ENCODE results near the gene ATAD1. TPM values are rescaled to one million over a fixed set of nuclear protein-coding genes. Genes with fewer than 3 reads are reported as not detected.

ATAD1 gene
- total and polyA plus RNA-seq, 9 donors = 21.5 to 51.0 (median 39.1) TPM

DNA sequence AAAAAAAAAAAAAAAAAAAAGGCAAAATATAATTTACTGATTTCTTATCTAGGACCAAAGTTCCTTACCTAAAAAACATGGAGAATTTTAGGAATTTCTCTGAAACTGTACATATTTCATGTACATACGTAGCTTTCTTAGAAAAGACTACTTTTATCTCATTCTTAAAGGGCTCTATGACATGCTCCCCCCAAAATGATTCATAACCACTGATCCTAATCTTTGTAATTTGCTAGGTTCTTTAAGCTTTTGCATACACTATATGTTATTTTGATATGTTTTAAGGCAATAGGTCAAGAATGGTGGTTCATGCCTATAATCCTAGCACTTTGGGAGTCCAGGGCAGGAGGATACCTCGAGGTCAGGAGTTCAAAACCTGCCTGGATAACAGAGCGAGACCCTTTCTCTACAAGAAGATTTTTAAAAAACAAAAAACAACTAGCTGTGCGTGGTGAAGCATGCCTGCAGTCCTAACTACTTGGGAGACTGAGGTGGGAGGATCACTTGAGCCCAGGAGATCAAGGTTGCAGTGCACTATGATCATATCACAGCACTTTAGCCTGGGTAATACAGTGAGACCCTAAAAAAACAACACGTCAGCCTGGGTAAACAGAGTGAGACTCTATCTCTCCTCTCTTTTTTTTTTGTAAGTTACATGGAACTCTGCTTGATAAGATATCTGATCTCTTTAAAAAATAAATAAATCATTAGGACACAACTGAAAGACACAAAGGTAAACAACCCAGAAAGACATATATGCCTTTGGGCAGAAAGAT lies 54.8 kb downstream of the ATAD1 start:
- no peaks in the 10 kb centered on the region for H3K9me3 ChIP-seq
- DNase-seq = no peak
- H3K27me3 ChIP-seq = no peaks in the 10 kb centered on the region
- H3K27ac ChIP-seq = no peak overlapping the region
- H3K36me3 ChIP-seq = no peaks in the 10 kb centered on the region
- intact Hi-C loops (cut with DNase I) = no loop called here
- TF ChIP-seq, protein P1, sequence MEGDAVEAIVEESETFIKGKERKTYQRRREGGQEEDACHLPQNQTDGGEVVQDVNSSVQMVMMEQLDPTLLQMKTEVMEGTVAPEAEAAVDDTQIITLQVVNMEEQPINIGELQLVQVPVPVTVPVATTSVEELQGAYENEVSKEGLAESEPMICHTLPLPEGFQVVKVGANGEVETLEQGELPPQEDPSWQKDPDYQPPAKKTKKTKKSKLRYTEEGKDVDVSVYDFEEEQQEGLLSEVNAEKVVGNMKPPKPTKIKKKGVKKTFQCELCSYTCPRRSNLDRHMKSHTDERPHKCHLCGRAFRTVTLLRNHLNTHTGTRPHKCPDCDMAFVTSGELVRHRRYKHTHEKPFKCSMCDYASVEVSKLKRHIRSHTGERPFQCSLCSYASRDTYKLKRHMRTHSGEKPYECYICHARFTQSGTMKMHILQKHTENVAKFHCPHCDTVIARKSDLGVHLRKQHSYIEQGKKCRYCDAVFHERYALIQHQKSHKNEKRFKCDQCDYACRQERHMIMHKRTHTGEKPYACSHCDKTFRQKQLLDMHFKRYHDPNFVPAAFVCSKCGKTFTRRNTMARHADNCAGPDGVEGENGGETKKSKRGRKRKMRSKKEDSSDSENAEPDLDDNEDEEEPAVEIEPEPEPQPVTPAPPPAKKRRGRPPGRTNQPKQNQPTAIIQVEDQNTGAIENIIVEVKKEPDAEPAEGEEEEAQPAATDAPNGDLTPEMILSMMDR (IDR thresholded peaks at IDR 0.05) = no peak
- TF ChIP-seq EP300 (IDR thresholded peaks at IDR 0.05) (no peak), POLR2A (IDR thresholded peaks at IDR 0.05) (no peak)
- WGBS, 3 donors = 83 to 89% (median 88%) methylated on average over 5 of the region's 5 CpGs
- no peaks in the 10 kb centered on the region for H3K4me1 ChIP-seq (ENCODE audit: insufficient read depth)
- no peak overlapping the region for H3K4me3 ChIP-seq

DNA sequence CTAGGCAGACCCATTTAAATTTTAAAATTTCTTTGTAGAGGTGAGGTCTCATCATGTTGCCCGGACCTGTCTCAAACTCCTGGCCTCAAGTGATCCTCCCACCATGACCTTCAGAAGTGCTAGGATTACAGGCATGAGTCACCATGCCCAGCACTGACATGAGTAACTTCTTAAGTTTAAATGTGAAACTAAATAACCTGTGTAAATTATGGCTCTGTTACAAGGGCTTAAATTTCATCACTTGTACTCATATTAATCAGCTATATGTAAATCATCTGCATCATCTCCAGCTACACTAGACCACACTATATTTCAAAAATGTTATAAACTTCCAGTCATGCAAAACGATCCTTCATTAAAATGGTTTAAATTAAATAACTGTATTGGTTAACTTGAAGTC lies 56.1 kb downstream of the ATAD1 start:
- no peak for TF ChIP-seq POLR2A (IDR thresholded peaks at IDR 0.05)
- TF ChIP-seq, protein P1 (IDR thresholded peaks at IDR 0.05) = no peak
- TF ChIP-seq EP300 (IDR thresholded peaks at IDR 0.05) = no peak
- H3K36me3 ChIP-seq = no peaks in the 10 kb centered on the region
- no peak overlapping the region for H3K27ac ChIP-seq
- no peaks in the 10 kb centered on the region for H3K27me3 ChIP-seq
- no peak for DNase-seq
- no peaks in the 10 kb centered on the region for H3K4me1 ChIP-seq (ENCODE audit: insufficient read depth)
- no peaks in the 10 kb centered on the region for H3K9me3 ChIP-seq
- intact Hi-C loops (cut with DNase I) = no loop called here
- WGBS, 3 donors = 49 to 69% (median 60%) methylated on average over 2 of the region's 2 CpGs
- no peak overlapping the region for H3K4me3 ChIP-seq

DNA sequence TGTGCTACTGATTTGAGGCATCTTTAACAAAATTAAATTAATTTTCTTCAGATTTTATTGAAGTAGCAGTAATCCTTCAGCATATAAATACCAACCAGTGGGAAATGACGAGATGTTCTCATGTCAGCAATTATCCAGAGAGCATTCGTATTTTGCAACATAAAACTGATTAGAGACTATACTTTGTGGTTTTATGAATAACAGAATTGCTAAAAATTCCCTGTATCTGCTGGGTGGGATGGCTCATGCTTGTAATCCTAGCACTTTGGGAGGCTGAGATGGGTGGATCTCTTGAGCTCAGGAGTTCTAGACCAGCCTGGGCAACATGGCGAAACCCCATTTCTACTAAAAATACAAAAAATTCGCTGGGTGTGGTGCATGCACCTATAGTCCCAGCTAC lies 56.9 kb downstream of the ATAD1 start:
- no peak for TF ChIP-seq POLR2A (IDR thresholded peaks at IDR 0.05)
- TF ChIP-seq, protein P1 (IDR thresholded peaks at IDR 0.05) = no peak
- no peak for TF ChIP-seq EP300 (IDR thresholded peaks at IDR 0.05)
- Histone ChIP-seq H3K4me1 (ENCODE audit: insufficient read depth) (no peaks in the 10 kb centered on the region), H3K27ac (no peak overlapping the region), H3K4me3 (no peak overlapping the region), H3K36me3 (no peaks in the 10 kb centered on the region), H3K27me3 (no peaks in the 10 kb centered on the region), H3K9me3 (no peaks in the 10 kb centered on the region)
- intact Hi-C loops (cut with DNase I) = no loop called here
- WGBS, 3 donors = 84 to 93% (median 91%) methylated on average over 4 of the region's 4 CpGs
- no peak for DNase-seq

DNA sequence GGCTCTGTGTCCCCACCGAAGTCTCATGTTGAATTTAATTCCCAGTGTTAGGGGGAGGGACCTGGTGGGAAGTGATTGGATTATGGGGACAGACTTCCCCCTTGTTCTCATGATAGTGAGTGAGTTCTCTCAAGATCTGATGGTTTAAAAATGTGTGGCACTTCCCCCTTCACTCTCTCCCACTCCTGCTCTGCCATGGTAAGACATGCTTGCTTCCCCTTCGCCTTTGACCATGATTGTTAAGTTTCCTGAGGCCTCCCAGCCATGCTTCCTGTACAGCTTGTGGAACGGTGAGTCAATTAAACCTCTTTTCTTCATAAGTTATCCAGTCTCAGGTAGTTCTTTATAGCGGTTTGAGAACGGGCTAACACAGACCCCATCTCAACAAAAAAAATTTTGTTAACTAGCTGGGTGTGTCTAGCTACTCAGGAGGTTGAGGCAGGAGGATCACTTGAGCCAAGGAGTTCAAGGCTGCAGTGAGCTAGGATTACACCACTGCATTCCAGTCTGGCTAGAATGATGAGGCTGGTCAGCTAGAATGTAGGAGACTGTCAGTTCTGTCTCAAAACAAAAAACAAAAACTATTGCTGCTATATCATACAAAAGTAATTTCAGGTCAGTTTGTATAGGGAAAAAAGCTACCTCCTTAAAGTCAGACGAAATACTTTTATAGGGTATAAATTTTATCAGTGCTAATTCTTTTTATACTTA lies 57.7 kb downstream of the ATAD1 start:
- WGBS, 3 donors = 79 to 90% (median 80%) methylated on average over 6 of the region's 6 CpGs
- Histone ChIP-seq H3K27ac (no peak overlapping the region), H3K4me3 (no peak overlapping the region), H3K4me1 (ENCODE audit: insufficient read depth) (no peaks in the 10 kb centered on the region), H3K36me3 (no peaks in the 10 kb centered on the region), H3K9me3 (no peaks in the 10 kb centered on the region), H3K27me3 (no peaks in the 10 kb centered on the region)
- TF ChIP-seq EP300 (IDR thresholded peaks at IDR 0.05) (no peak), POLR2A (IDR thresholded peaks at IDR 0.05) (no peak)
- TF ChIP-seq, protein P1 (IDR thresholded peaks at IDR 0.05) = no peak
- no peak for DNase-seq
- intact Hi-C loops (cut with DNase I) = no loop called here
